ENCODE results near the gene SPRED3.

DNA sequence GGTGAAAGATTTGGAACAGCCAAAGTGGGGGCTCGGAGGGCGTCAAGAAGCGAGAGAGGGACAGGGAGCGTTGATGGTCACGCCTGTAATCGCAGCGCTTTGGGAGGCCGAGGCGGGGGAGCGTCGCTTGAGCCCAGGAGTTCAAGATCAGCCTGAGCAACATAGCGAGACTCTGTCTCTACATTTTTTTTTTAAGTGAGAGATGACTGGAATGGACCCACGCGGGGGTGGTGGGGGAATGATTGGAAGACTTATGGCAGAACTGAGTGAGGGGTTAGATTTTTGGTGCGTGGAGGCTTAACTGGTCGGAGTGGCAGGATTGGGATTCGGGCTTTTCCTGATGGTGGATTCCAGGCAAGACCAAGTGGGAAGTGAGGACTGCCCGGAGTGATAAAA lies 13.4 kb upstream of the SPRED3 start:
- TF ChIP-seq, protein P1, sequence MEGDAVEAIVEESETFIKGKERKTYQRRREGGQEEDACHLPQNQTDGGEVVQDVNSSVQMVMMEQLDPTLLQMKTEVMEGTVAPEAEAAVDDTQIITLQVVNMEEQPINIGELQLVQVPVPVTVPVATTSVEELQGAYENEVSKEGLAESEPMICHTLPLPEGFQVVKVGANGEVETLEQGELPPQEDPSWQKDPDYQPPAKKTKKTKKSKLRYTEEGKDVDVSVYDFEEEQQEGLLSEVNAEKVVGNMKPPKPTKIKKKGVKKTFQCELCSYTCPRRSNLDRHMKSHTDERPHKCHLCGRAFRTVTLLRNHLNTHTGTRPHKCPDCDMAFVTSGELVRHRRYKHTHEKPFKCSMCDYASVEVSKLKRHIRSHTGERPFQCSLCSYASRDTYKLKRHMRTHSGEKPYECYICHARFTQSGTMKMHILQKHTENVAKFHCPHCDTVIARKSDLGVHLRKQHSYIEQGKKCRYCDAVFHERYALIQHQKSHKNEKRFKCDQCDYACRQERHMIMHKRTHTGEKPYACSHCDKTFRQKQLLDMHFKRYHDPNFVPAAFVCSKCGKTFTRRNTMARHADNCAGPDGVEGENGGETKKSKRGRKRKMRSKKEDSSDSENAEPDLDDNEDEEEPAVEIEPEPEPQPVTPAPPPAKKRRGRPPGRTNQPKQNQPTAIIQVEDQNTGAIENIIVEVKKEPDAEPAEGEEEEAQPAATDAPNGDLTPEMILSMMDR (IDR thresholded peaks at IDR 0.05), result no peak
- TF ChIP-seq POLR2A (IDR thresholded peaks at IDR 0.05), result no peak
- TF ChIP-seq POLR2AphosphoS5 (IDR thresholded peaks at IDR 0.05), result no peak
